OCI-LY1 (cell line): Measurements from ENCODE around the gene LIN7B.

Experiments used
- H2AFZ ChIP-seq: fragments of 200-600 bp; sonication (generic), shearing (Covaris generic); 2 replicates; pipeline ENCODE4 v1.6.0; 2014; ENCODE audit warnings: antibody characterized with exemption, mild to moderate bottlenecking, low read length
- H3F3A ChIP-seq: fragments of 200-600 bp; sonication (generic), shearing (Covaris generic); 2 replicates; pipeline ENCODE4 v1.6.0; 2014; ENCODE audit warnings: mild to moderate bottlenecking, antibody characterized with exemption, low read length, moderate library complexity; ENCODE audit not compliant: insufficient read depth
- H3K27ac ChIP-seq: fragments of 200-600 bp; sonication (generic); 2 replicates; pipeline ENCODE4 v1.5.1; 2014; ENCODE audit warnings: low read length, mixed run types, mild to moderate bottlenecking, low read depth; ENCODE audit not compliant: poor library complexity, severe bottlenecking
- H3K27me3 ChIP-seq: fragments of 200-600 bp; sonication (generic); 2 replicates; pipeline ENCODE4 v1.6.0; 2014; ENCODE audit warnings: antibody characterized with exemption, mild to moderate bottlenecking, low read length, moderate library complexity; ENCODE audit not compliant: insufficient read depth
- H3K36me3 ChIP-seq: fragments of 200-600 bp; sonication (generic); 2 replicates; pipeline ENCODE4 v1.6.1; 2014; ENCODE audit warnings: mild to moderate bottlenecking, antibody characterized with exemption, low read length, moderate library complexity, mixed read lengths; ENCODE audit not compliant: insufficient read depth
- H3K4me1 ChIP-seq: fragments of 200-600 bp; sonication (generic); 2 replicates; pipeline ENCODE4 v1.5.1; 2014; ENCODE audit warnings: mild to moderate bottlenecking, low read length, moderate library complexity; ENCODE audit not compliant: insufficient read depth, severe bottlenecking
- H3K4me2 ChIP-seq: fragments of 200-600 bp; sonication (generic), shearing (Covaris generic); 2 replicates; pipeline ENCODE4 v1.6.1; 2014; ENCODE audit warnings: low read length
- H3K4me3 ChIP-seq: fragments of 200-600 bp; sonication (generic); 2 replicates; pipeline ENCODE4 v1.5.1; 2014; ENCODE audit warnings: low read length, low read depth, mild to moderate bottlenecking, mixed read lengths; ENCODE audit not compliant: poor library complexity, severe bottlenecking
- H3K79me2 ChIP-seq: fragments of 200-600 bp; shearing (Covaris generic); 2 replicates; pipeline ENCODE4 v1.6.1; 2016; ENCODE audit warnings: mixed run types, low read length, mixed read lengths; ENCODE audit not compliant: insufficient read depth
- H3K9ac ChIP-seq: fragments of 200-600 bp; sonication (generic), shearing (Covaris generic); 2 replicates; pipeline ENCODE4 v1.6.1; 2014; ENCODE audit warnings: mild to moderate bottlenecking, low read length, mixed read lengths
- H3K9me2 ChIP-seq: fragments of 200-600 bp; sonication (generic), shearing (Covaris generic); 2 replicates; pipeline ENCODE4 v1.6.1; 2014; ENCODE audit warnings: low read depth, mild to moderate bottlenecking, low read length, mixed read lengths
- H3K9me3 ChIP-seq: fragments of 200-600 bp; shearing (Covaris generic); 2 replicates; pipeline ENCODE4 v1.6.1; 2014; ENCODE audit warnings: low read length, mixed read lengths
- H4K20me1 ChIP-seq: fragments of 200-600 bp; sonication (generic), shearing (Covaris generic); 2 replicates; pipeline ENCODE4 v1.6.0; 2016; ENCODE audit warnings: mild to moderate bottlenecking, low read length; ENCODE audit not compliant: insufficient read depth
- CTCF ChIP-seq: fragments of 200-600 bp; sonication (generic), shearing (Covaris generic); IDR thresholded peaks from 2 replicates; pipeline ENCODE4 v1.5.1; 2017; ENCODE audit warnings: mild to moderate bottlenecking, antibody characterized with exemption, low read length, moderate library complexity, mixed read lengths
- EZH2 ChIP-seq: fragments of 200-600 bp; sonication (generic), shearing (Covaris generic); IDR thresholded peaks from 2 replicates; pipeline ENCODE4 v1.8.0; 2017; ENCODE audit warnings: borderline replicate concordance, mixed run types, mild to moderate bottlenecking, antibody characterized with exemption, low read length, moderate library complexity, mixed read lengths

LIN7B gene

GRCh38 chr19:49106648-49107135 is 7.5 kb upstream of the LIN7B start:
- Histone ChIP-seq H3K9me3 (no peaks in the 10 kb centered on the region), H3K9me2 (no peaks in the 10 kb centered on the region), H3K27me3 (no peaks in the 10 kb centered on the region), H2AFZ (no peak overlapping the region), H4K20me1 (no peaks in the 10 kb centered on the region), H3K36me3 (peaks cover 75% of the 10 kb centered on the region), H3K4me3 (no peak overlapping the region), H3K27ac (no peak overlapping the region), H3K4me1 (no peaks in the 10 kb centered on the region), H3F3A (peaks cover 7% of the 10 kb centered on the region; the same call in 1 of the 2 replicates), H3K79me2 (no peaks in the 10 kb centered on the region), H3K4me2 (no peak overlapping the region), H3K9ac (no peak overlapping the region)
- TF ChIP-seq EZH2 (no peak), CTCF (peak; percentile 95)

GRCh38 chr19:49107625-49108459 is 6.3 kb upstream of the LIN7B start:
- Histone ChIP-seq H4K20me1 (no peaks in the 10 kb centered on the region), H3K4me2 (no peak overlapping the region), H3K9me2 (no peaks in the 10 kb centered on the region), H3K4me1 (no peaks in the 10 kb centered on the region), H3K79me2 (no peaks in the 10 kb centered on the region), H3K27me3 (no peaks in the 10 kb centered on the region), H3F3A (peaks cover 7% of the 10 kb centered on the region; the same call in 1 of the 2 replicates), H3K36me3 (peaks cover 66% of the 10 kb centered on the region), H2AFZ (no peak overlapping the region), H3K9ac (no peak overlapping the region), H3K4me3 (no peak overlapping the region), H3K27ac (no peak overlapping the region), H3K9me3 (no peaks in the 10 kb centered on the region)
- no peak for TF ChIP-seq CTCF
- TF ChIP-seq EZH2 = no peak

DNA sequence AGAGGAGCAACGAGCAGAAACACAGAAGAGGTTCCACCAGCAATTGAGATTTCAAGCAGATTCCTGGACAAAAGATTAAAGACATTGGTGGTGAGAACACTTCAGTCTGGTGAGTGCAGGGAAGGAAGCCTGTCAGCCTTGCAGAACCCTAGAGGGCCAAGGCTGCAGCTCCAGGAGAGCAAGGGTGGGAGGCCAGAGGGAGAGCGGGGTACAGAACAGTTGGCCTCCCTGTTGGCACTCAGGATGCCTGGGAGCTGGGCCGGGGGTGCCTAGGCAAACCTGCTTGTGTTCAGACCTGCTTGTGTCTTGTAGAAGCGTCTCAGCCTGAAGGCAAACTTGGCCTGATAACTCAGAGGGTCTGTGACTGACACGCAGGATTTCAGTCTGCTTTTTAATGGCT is 5.1 kb upstream of the LIN7B start:
- Histone ChIP-seq H3K36me3 (peaks cover 54% of the 10 kb centered on the region), H3K9me3 (no peaks in the 10 kb centered on the region), H4K20me1 (no peaks in the 10 kb centered on the region), H3K4me1 (peaks cover 6% of the 10 kb centered on the region), H3K9me2 (no peaks in the 10 kb centered on the region), H3K79me2 (no peaks in the 10 kb centered on the region), H3F3A (peaks cover 7% of the 10 kb centered on the region; the same call in 1 of the 2 replicates), H3K4me3 (no peak overlapping the region), H3K4me2 (no peak overlapping the region), H3K27ac (no peak overlapping the region), H3K27me3 (no peaks in the 10 kb centered on the region), H2AFZ (no peak overlapping the region), H3K9ac (no peak overlapping the region)
- TF ChIP-seq EZH2 (no peak), CTCF (no peak)
